Immature natural killer cell (primary cell): Measurements from ENCODE around the gene NEK3. TPM values are rescaled to one million over a fixed set of nuclear protein-coding genes. Genes with fewer than 3 reads are reported as not detected.
"Not testable (repeated sequence)": the region's sequence is repeated elsewhere in the genome, so short reads cannot be mapped to it uniquely, and the experiment has no call there.

Experiments used
- DNase-seq, 3 donors: peaks; one replicate each; pipeline ENCODE4 v3.0.0; 2022; ENCODE audit warnings: mixed read lengths in 1 of 3
- H3K27ac Mint-ChIP-seq, 6 donors: one replicate each; pipeline ENCODE4 v1.8.0; 2020; ENCODE audit warnings: mixed read lengths in 6 of 6, mild to moderate bottlenecking in 5 of 6, inconsistent platforms in 4 of 6, moderate library complexity in 3 of 6
- H3K27me3 Mint-ChIP-seq, 3 donors: one replicate each; pipeline ENCODE4 v1.8.0; 2020 to 2021; ENCODE audit warnings: low read depth in 3 of 3, mild to moderate bottlenecking in 3 of 3, mixed read lengths in 3 of 3, moderate library complexity in 3 of 3, inconsistent platforms in 1 of 3
- H3K36me3 Mint-ChIP-seq, 3 donors: one replicate each; pipeline ENCODE4 v1.8.0; 2020; ENCODE audit warnings: mixed read lengths in 3 of 3, inconsistent platforms in 2 of 3, mild to moderate bottlenecking in 2 of 3
- H3K4me1 Mint-ChIP-seq, 2 donors: one replicate each; pipeline ENCODE4 v1.8.0; 2020; ENCODE audit warnings: inconsistent platforms in 2 of 2, mild to moderate bottlenecking in 2 of 2, mixed read lengths in 2 of 2, moderate library complexity in 1 of 2
- H3K4me3 Mint-ChIP-seq, 5 donors: one replicate each; pipeline ENCODE4 v1.8.0; 2020; ENCODE audit warnings: mild to moderate bottlenecking in 5 of 5, mixed read lengths in 5 of 5, inconsistent platforms in 3 of 5, moderate library complexity in 3 of 5
- H3K9me3 Mint-ChIP-seq, 6 donors: one replicate each; pipeline ENCODE4 v1.8.0; 2020; ENCODE audit warnings: mild to moderate bottlenecking in 6 of 6, mixed read lengths in 6 of 6, inconsistent platforms in 4 of 6, moderate library complexity in 3 of 6
- polyA plus RNA-seq, 3 donors: library from polyadenylated mRNA; unstranded; fragments of 300-500 nt; fragmentation: Illumina TruSeq; gene quantifications; one replicate each; pipeline ENCODE4 v1.2.3, GENCODE V29; 2021

NEK3 gene, protein sequence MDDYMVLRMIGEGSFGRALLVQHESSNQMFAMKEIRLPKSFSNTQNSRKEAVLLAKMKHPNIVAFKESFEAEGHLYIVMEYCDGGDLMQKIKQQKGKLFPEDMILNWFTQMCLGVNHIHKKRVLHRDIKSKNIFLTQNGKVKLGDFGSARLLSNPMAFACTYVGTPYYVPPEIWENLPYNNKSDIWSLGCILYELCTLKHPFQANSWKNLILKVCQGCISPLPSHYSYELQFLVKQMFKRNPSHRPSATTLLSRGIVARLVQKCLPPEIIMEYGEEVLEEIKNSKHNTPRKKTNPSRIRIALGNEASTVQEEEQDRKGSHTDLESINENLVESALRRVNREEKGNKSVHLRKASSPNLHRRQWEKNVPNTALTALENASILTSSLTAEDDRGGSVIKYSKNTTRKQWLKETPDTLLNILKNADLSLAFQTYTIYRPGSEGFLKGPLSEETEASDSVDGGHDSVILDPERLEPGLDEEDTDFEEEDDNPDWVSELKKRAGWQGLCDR
- polyA plus RNA-seq: 1 to 10 TPM; 1.6 to 3.6 (median 3.2) TPM

- Mint-ChIP-seq H3K4me1 (peaks cover 31 to 39% of the 10 kb centered on the region in 2 donors), H3K4me3 (peak within 1 kb of the TSS; percentile 87 to 98 (median 92)), H3K27me3 (peaks cover 2 to 21% (median 7%) of the 10 kb centered on the region in 3 donors), H3K9me3 (peaks cover 0 to 2% (median 0%) of the 10 kb centered on the region in 6 donors), H3K36me3 (peaks cover 0 to 3% (median 3%) of the 10 kb centered on the region in 3 donors), H3K27ac (peak within 1 kb of the TSS; percentile 63 to 94 (median 86))
- peak; percentile 64 to 81 (median 74) for DNase-seq
Measured at GRCh38 chr13:52159159-52159982, at the start of gene NEK3. Gene NEK3, minus strand, starts transcription at chr13:52159597. Its CDS starts 3,406 bp downstream, at chr13:52156191.

DNA sequence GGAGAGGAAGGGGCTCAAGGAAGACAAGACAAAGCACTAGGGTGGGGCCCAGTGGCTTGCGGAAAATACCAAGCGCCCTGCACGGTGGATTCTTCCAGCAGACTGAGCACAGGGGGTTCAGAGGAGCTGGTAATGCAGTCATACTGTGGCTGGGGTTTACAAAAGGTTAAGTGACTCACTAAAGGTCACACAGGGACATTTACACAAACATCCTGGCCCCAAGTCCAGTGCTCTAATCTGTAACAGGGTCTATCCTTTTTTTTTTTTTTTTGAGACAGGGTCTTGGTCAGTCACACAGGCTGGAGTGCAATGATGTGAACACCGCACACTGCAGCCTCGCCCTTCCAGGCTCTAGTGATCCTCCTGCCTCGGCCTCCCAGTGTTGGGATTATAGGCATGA, 49.0 kb upstream of the NEK3 start:
- not testable (repeated sequence) for H3K27me3 Mint-ChIP-seq, H3K4me3 Mint-ChIP-seq, H3K4me1 Mint-ChIP-seq, H3K27ac Mint-ChIP-seq, H3K36me3 Mint-ChIP-seq, DNase-seq, H3K9me3 Mint-ChIP-seq

DNA sequence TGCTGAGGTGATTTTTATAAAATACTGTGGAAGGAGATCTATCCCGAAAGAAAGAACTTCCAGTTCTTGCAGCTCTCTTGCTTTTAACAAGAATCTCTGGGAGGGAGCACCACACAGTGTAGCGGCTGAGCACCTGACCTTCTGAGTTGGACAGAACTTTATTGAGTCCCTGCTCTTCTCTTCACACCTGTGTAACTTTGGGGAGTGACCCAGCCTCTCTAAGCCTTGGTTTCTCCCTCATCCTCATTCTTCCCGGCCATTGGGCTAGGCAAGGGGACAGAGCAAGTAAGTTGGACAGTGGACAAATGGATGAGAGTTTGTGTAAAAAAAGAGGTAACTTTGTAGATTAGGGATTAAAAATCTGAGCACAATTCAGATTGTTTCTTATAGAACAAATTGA, 48.5 kb upstream of the NEK3 start:
- not testable (repeated sequence) for H3K27ac Mint-ChIP-seq, H3K27me3 Mint-ChIP-seq, H3K4me1 Mint-ChIP-seq, H3K9me3 Mint-ChIP-seq, H3K4me3 Mint-ChIP-seq, DNase-seq, H3K36me3 Mint-ChIP-seq

DNA sequence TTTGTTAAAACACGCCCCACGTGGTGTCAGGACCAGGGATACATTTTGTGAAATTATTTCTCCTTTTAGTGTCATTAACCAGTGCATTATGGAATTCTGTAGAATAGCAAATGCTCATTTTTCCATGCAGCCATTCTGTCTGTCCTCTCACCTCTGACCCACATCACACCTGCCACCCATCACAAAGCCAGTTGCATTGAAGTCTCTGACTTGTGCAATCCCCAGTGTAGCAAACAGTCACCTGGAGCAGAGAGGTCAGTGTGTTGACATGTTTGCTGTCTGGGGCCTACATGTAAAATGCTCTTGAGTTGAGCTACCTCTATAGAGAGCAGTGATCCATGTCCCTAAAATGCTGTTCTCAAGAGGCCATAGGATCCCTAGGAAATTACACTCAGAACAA, 47.9 kb upstream of the NEK3 start:
- not testable (repeated sequence) for H3K9me3 Mint-ChIP-seq, H3K36me3 Mint-ChIP-seq, DNase-seq, H3K27ac Mint-ChIP-seq, H3K27me3 Mint-ChIP-seq, H3K4me3 Mint-ChIP-seq, H3K4me1 Mint-ChIP-seq

- not testable (repeated sequence) for H3K27ac Mint-ChIP-seq, H3K4me3 Mint-ChIP-seq, H3K9me3 Mint-ChIP-seq, H3K4me1 Mint-ChIP-seq, DNase-seq, H3K36me3 Mint-ChIP-seq, H3K27me3 Mint-ChIP-seq
Measured at GRCh38 chr13:52204546-52204945, 45.1 kb upstream of the NEK3 start.

DNA sequence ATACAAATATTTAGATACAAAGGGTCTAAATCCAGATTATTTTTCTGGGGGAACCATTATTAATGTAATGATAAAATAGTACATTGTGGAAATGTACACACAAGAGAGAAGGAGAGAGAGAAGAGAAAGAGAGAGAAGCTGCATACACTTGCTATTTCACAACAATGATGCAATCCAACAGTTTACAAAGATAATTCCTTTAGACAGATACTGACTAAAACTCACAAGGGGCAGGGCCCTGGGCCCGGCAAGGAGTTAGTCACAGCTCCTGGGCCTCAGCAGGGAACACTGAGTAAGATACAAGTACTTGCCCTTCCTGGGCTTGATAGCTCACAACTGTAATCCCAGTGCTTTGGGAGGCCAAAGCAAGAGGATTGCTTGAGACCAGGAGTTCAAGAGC, 44.5 kb upstream of the NEK3 start:
- H3K27ac Mint-ChIP-seq, H3K9me3 Mint-ChIP-seq, H3K4me1 Mint-ChIP-seq, H3K36me3 Mint-ChIP-seq, H3K27me3 Mint-ChIP-seq, H3K4me3 Mint-ChIP-seq, DNase-seq: not testable (repeated sequence)

GRCh38 chr13:52202506-52202905, 43.1 kb upstream of the NEK3 start:
- H3K9me3 Mint-ChIP-seq, H3K27me3 Mint-ChIP-seq, DNase-seq, H3K36me3 Mint-ChIP-seq, H3K4me1 Mint-ChIP-seq, H3K4me3 Mint-ChIP-seq, H3K27ac Mint-ChIP-seq: not testable (repeated sequence)

DNA sequence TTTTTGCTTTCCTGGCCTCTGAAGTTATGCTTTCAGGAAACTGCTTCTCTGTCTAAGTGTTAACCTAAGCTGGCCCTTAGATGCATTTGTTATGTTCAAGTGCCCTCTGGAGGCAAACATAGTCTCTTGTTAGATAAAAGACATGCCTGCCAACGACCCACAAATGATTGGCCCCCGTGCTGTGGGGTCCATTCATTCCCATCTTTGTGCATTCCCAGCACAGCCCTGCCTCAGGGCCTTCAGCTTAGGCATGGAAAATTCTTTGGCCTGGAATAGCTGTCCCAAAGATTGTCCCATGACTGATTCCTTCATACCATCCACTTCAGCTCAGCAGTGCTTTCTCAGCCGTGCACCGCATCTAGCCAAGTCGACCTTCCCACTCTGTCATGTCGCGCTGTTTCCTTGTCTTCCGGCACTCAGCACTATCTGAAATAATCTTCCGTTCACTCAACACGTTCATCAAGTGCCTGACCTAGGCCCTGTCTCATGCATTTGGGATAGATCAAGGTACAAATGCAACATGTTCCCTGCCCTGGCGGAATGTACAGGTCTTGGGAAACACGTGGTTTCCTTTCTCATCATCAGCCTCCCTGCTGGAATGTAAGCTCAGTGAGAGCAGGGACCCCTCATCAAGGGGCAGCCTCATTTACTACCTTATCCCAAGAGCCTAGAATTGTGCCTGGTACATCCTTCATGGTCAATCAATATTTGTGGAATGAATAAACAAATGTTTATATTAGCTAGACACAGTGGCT, 42.2 kb upstream of the NEK3 start:
- H3K9me3 Mint-ChIP-seq, H3K27ac Mint-ChIP-seq, H3K4me3 Mint-ChIP-seq, H3K27me3 Mint-ChIP-seq, H3K4me1 Mint-ChIP-seq, H3K36me3 Mint-ChIP-seq: not testable (repeated sequence)
- peak; percentile 42 to 63 (median 43) for DNase-seq

DNA sequence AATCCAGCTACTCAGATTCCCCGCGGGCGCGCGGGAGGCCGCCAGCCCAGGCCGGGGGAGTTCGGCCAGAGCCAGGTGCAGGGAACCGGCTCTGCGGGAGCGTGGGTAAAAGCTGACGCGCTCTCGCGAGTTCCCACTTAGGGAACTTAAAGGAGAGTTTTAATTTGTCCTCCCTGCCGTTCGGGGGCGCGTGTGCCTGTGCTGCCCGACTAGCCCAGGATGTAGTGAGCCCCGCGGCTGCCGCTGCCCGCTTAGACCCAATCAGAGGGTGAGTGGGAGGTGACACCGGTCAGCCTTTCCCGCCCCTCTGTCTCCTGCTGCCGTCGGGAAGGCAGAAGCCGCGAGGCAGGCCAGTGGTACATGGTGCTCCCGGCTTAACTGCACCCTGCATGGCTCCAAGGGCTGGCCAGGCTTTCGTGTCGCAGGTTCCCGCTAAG, 36.0 kb upstream of the NEK3 start:
- peaks cover 31 to 34% of the 10 kb centered on the region in 2 donors for H3K4me1 Mint-ChIP-seq
- DNase-seq: peak; percentile 61 to 70 (median 67)
- peaks cover 5 to 13% (median 5%) of the 10 kb centered on the region in 3 donors for H3K27me3 Mint-ChIP-seq
- H3K4me3 Mint-ChIP-seq: peak overlapping the region; percentile 95 to 100 (median 98)
- H3K27ac Mint-ChIP-seq: peak overlapping the region; percentile 67 to 99 (median 88)
- no peaks in the 10 kb centered on the region for H3K9me3 Mint-ChIP-seq
- no peaks in the 10 kb centered on the region for H3K36me3 Mint-ChIP-seq

GRCh38 chr13:52194184-52194868, 34.9 kb upstream of the NEK3 start:
- Mint-ChIP-seq H3K27ac (peak overlapping the region; percentile 85 to 99 (median 96)), H3K9me3 (no peaks in the 10 kb centered on the region), H3K4me3 (peak overlapping the region; percentile 95 to 100 (median 98)), H3K27me3 (peaks cover 5 to 13% (median 5%) of the 10 kb centered on the region in 3 donors), H3K4me1 (peaks cover 37 to 39% of the 10 kb centered on the region in 2 donors), H3K36me3 (no peaks in the 10 kb centered on the region)
- peak; percentile 83 to 87 (median 84) for DNase-seq

GRCh38 chr13:52193587-52194183, 34.3 kb upstream of the NEK3 start:
- Mint-ChIP-seq H3K27ac (peak overlapping the region; percentile 85 to 99 (median 96)), H3K4me3 (peak overlapping the region; percentile 95 to 100 (median 98)), H3K27me3 (peaks cover 5 to 13% (median 5%) of the 10 kb centered on the region in 3 donors), H3K4me1 (peaks cover 39 to 40% of the 10 kb centered on the region in 2 donors)
- H3K36me3 Mint-ChIP-seq, H3K9me3 Mint-ChIP-seq: not testable (repeated sequence)
- peak in 2 of 3 donors; percentile 12 to 19 for DNase-seq

DNA sequence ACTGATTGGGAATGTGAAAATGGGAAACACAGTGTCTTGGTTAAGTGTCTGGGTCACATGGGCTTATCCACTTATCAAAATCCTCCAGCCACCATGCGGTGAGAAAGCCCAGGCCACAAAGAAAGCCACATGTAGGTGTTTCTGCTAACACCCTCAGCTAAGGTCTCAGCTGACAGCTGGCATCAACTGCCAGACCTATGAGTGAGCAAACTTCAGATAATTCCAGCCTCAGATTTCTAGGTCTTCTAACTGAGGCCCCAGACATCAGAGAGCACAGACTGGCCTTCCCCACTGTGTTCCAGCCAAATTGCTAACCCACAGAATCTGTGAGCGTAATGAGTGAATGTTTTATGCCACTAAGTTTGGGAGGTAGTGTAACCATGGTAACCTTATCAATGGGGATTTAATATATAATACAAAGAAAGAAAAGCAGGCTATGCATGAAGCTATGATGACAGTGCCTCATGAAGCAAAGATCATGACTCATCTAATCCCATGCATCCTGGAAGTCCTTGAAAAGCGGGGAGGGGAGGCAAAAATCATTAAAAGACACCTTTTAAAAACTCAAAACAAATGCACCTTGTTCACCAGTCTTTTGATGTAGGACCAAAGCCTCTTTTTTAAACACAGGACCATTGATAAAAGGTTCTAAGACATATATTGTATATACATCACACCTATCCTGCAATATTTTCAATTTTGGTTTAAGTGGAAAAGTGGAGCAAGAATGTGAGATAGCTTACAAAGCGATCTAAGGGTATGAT, 28.2 kb upstream of the NEK3 start:
- not testable (repeated sequence) for H3K27me3 Mint-ChIP-seq, H3K36me3 Mint-ChIP-seq, H3K9me3 Mint-ChIP-seq
- Mint-ChIP-seq H3K4me1 (peaks cover 31 to 43% of the 10 kb centered on the region in 2 donors), H3K4me3 (peak overlapping the region; percentile 4 to 45 (median 18)), H3K27ac (peak overlapping the region; percentile 13 to 80 (median 52))
- peak; percentile 26 to 36 (median 32) for DNase-seq
